Cardiac fibroblast (primary cell): ENCODE data around the gene BBS9.
A peak's percentile ranks its signal among the peaks of the same experiment; 100 is the strongest.

ENCODE experiments used
- DNase-seq, 2 donors: peaks; one replicate each; pipeline versions ENCODE4 v3.0.0 to v3.0.0-alpha.2; 2010; ENCODE audit warnings: low read depth in 2 of 2
- H3K4me3 ChIP-seq, 2 donors: replicated peaks in 1 of 2; 1 replicate in 1 of 2; 2 replicates in 1 of 2; pipeline ENCODE4 v1.5.1; 2011; ENCODE audit warnings: low read depth in 2 of 2, low read length in 2 of 2, mild to moderate bottlenecking in 2 of 2, moderate library complexity in 1 of 2
- TF ChIP-seq, protein P1 (sequence below): IDR thresholded peaks from one replicate; pipeline ENCODE4 v1.5.1; 2011; ENCODE audit warnings: low read depth, mild to moderate bottlenecking, low read length, inconsistent platforms

BBS9 gene

DNA sequence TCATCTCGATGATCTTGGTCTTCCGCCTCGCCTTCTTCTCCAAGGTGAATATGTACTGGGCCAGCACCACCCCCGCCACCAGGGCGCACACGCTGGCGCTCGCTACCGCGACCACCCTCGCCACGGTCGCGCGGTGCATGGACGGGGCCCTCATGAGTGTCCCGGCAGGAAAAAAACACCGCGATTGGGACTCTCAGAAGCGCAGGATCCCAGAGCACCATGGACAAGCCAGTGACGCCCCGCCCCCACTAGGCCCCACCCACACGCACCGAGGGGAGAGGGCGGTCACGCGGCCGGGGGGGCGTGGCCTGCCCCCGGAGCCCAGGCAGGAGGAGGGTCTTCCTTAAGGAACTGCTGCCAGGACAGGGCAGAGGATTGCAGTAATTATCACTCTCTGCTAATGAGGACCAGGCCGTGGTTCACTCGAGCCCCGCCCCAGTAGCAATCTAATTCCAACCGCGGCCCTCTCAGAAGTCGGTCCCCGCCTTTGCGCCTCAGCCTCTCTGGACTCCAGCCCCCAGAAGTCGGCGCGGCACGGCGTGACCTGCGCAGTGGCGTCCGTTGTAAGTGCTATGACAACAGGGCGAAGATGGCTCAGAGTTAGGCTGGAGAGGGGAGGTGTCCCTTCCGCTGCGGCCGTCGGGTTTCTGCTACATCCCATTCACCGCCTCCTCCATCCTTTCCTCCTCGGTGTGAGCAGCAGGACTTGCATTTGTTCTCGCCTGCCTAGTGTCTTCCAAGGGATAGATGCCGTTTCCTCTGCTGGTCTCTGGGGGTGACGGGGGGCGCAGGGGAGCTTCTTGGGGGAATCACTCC lies at the start of gene BBS9:
BBS9 (plus strand) TSS at position 575 of the 816 bp plus-strand sequence. CDS start 16,689 bp downstream, outside the sequence.
- TF ChIP-seq, protein P1, sequence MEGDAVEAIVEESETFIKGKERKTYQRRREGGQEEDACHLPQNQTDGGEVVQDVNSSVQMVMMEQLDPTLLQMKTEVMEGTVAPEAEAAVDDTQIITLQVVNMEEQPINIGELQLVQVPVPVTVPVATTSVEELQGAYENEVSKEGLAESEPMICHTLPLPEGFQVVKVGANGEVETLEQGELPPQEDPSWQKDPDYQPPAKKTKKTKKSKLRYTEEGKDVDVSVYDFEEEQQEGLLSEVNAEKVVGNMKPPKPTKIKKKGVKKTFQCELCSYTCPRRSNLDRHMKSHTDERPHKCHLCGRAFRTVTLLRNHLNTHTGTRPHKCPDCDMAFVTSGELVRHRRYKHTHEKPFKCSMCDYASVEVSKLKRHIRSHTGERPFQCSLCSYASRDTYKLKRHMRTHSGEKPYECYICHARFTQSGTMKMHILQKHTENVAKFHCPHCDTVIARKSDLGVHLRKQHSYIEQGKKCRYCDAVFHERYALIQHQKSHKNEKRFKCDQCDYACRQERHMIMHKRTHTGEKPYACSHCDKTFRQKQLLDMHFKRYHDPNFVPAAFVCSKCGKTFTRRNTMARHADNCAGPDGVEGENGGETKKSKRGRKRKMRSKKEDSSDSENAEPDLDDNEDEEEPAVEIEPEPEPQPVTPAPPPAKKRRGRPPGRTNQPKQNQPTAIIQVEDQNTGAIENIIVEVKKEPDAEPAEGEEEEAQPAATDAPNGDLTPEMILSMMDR: no peak
- DNase-seq: peak; percentile 95 to 96
- H3K4me3 ChIP-seq: peak within 1 kb of the TSS; percentile 90 to 91

DNA sequence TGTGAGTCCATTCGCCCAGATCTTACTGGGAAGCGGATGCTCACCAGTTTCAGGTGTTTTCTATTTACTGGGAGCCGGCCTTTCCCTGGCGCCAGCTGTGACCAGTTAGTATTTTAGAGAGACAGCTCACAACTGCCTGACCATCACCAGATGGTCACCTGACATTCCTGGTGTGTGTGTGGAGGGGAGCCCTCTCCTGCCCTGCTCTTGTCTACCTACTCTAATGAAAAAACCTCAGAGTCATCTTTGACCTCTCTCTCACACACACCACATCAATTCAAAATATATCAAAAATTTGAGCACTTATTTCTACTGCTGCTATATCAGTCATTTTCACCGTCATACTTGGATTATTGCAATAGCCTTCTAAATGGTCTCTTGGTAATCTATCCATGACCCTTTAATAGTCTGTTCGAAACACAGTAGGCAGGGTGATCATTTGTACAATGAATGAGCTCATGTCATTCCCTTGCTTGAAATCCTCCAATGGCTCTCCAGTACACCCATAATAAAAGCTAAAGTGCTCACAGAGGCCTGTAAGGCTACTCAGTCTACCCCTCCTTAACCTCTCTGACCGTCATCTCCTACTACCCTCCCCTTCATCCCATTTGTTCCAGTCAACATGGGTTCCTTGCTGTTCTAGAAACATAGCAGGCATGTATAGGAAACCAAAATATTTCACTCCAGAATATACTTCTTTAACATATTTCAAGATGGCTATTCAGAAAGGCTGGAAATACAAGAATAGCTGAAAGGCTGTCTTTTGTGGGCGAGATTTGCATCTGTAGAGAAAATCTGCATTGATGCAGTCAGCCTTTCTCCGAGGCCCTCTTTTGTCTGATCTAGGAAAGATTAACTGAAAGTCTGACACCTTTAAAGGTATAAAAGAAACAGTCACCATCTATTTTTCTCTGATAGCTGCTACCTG lies 49.3 kb upstream of the BBS9 start:
- DNase-seq: no peak
- H3K4me3 ChIP-seq: no peak overlapping the region
- TF ChIP-seq, protein P1: no peak

DNA sequence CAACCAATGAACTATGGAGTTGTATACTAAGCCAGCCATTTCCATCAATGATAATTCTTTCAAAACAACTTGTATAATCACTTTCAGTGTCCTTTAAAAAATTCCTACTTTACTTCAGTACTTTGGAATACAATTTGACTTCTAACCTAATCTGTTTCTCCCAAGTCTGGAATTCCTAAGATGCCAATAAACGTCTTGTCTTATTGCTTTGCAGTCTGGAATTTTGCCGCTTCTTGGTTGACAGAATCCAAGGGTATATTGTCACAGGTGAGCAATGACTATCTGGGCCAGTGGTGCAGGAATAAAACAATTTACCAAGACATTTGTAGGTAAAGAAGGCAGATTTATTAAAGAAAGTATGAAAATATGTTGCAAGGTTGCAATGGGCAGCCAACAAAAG lies 42.0 kb upstream of the BBS9 start:
- no peak overlapping the region for H3K4me3 ChIP-seq
- DNase-seq: no peak
- TF ChIP-seq, protein P1: no peak

DNA sequence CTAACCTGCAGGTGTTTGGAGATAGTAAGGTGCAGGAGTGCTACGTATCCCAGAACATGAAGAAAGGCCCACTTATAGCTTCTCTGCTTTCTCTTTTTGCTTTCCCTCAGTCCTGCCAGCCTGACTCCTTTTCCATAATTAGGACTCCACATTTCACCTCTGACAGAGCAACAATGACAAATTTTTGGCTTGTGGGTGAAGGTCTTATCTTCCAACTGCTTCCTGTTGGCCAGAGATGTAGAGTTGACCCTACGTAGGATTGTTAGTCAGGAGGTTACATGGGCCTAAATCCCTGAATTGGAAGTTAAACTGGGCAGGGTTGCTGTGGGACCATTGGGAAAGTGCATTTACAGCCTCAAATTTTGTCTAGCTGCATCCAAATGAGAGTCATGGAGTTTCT lies 41.5 kb upstream of the BBS9 start:
- TF ChIP-seq, protein P1: no peak
- H3K4me3 ChIP-seq: no peak overlapping the region
- peak in 1 of 2 donors; percentile 82 for DNase-seq

DNA sequence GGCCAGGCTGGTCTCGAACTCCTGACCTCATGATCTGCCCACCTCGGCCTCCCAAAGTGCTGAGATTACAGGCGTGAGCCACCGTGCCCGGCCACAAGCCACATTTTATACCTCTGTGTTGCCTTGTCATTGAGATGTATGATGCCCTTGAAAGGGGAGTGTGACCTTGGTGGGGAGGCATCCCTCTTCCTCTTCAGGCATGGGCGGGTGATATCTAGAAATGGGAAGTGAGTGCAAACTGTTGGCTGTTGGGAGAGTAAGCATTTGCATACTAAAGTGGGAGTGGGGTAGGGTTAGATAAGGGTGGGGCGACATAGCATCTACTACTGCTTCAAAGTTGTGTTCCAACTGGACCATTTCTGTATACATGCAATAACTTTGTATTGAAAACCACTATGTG lies 40.2 kb upstream of the BBS9 start:
- TF ChIP-seq, protein P1: no peak
- H3K4me3 ChIP-seq: no peak overlapping the region
- DNase-seq: no peak

DNA sequence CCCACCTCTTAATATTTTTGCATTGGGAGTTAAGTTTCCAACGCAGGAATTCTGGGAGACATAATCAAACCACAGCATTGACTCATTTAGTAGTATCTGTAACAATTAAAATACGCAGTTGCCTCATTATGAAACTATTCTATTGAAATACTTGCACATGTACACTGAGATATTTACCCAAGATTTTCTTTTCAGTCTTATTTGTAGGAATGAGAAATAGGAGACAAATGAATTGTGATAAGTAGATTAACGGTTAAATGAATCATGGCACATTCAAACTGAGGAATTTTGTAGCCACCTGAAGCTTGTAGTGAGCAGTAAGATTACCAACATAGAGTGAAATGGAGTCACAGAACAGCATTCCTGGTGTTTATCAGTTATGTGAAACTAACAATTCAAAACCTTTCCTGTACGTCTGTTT lies 38.2 kb upstream of the BBS9 start:
- peak; percentile 51 to 55 for DNase-seq
- H3K4me3 ChIP-seq: no peak overlapping the region
- TF ChIP-seq, protein P1: no peak
